ENCODE results near the gene CTNND2.
"Not testable (repeated sequence)": the region's sequence is repeated elsewhere in the genome, so short reads cannot be mapped to it uniquely, and the experiment has no call there.

Gene CTNND2

DNA sequence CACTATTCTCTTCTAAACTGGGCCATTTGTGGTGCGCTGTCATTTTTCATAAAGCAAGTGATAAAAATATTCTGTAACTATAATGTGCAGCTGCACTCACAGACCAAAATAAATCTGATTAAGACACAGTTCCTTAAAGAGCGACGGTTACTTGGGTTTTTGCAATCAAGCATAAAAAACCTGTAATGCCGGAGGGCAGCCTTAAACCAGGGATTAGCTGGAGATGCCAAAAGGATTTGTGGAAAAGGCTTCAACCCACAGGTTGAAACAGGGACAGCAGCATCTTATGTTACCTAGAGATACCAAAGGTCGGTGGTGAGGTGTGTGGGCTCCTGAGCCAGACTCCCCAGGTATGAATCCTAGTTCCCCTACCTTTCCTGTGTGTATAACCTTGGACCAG lies 49.3 kb downstream of the CTNND2 start:
- POLR2A ChIA-PET (ENCODE audit: low non-redundant PET) = no interaction called here
- CTCF ChIA-PET = no interaction called here
- DNase-seq (ENCODE audit: low spot score) = no peak
- no peak overlapping the region for H3K27ac ChIP-seq
- TF ChIP-seq, protein P1, sequence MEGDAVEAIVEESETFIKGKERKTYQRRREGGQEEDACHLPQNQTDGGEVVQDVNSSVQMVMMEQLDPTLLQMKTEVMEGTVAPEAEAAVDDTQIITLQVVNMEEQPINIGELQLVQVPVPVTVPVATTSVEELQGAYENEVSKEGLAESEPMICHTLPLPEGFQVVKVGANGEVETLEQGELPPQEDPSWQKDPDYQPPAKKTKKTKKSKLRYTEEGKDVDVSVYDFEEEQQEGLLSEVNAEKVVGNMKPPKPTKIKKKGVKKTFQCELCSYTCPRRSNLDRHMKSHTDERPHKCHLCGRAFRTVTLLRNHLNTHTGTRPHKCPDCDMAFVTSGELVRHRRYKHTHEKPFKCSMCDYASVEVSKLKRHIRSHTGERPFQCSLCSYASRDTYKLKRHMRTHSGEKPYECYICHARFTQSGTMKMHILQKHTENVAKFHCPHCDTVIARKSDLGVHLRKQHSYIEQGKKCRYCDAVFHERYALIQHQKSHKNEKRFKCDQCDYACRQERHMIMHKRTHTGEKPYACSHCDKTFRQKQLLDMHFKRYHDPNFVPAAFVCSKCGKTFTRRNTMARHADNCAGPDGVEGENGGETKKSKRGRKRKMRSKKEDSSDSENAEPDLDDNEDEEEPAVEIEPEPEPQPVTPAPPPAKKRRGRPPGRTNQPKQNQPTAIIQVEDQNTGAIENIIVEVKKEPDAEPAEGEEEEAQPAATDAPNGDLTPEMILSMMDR (conservative IDR thresholded peaks at IDR 0.05; ENCODE audit: low read depth) = no peak

DNA sequence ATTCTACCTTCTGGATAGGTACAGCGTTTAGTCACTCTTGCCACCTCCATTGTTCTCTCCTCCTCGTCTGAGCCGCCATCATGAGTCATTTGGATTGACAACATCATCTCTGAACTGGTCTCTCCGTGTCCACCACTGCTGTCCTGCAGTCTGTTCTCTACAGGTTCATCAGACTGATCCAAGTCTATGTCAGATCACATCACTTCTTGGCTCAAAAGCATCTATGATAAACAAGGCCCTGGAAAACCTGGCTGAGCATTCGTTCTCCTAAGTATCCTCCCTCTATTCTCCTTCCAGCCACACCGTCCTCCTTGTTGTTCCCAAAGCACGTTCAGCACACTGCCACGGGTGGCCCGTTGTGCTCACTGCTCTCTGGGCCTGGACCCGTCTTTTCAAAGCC lies 50.5 kb downstream of the CTNND2 start:
- ChIA-PET CTCF (no interaction called here), POLR2A (ENCODE audit: low non-redundant PET) (no interaction called here)
- H3K27ac ChIP-seq = no peak overlapping the region
- TF ChIP-seq, protein P1 (conservative IDR thresholded peaks at IDR 0.05; ENCODE audit: low read depth) = no peak
- DNase-seq (ENCODE audit: low spot score) = no peak

DNA sequence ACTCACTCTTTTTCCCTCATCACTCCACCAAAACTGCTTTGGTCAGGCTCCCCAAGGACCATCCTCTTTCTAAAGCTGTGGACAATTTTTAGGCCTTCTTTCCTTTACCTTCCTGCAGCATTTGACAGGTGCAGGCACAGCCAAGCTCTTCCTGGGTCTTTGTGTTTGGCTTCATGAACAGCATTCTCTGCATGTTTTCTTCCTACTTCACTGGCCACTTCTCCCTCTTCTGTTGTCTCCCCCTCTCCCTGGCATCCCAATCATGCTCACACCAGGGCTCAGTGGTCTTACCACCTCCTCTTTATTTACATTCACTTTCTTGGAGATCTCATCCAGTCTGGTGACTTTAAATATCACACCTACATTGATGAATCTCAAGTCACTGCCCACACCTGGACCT lies 51.1 kb downstream of the CTNND2 start:
- H3K27ac ChIP-seq = no peak overlapping the region
- POLR2A ChIA-PET (ENCODE audit: low non-redundant PET) = no interaction called here
- TF ChIP-seq, protein P1 (conservative IDR thresholded peaks at IDR 0.05; ENCODE audit: low read depth) = no peak
- DNase-seq (ENCODE audit: low spot score) = no peak
- CTCF ChIA-PET = no interaction called here

DNA sequence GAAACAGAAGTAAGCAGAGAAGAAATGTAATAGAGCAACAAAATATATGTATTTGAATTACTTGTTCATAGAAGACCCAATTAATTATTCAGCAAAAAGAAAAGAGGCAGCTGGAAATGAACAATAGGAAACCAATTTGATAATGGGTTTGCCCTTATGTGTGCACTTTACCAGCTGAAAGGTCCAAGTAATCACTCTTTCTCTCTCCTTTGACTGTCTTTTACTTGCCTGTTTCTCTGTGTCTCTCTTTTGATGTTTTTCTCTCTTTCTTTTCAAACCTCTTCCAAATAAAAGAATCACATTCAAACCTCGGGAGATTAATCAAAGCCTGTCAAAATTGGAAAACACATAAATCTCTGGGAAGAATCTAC lies 51.5 kb downstream of the CTNND2 start:
- POLR2A ChIA-PET (ENCODE audit: low non-redundant PET) = no interaction called here
- H3K27ac ChIP-seq = no peak overlapping the region
- TF ChIP-seq, protein P1 (conservative IDR thresholded peaks at IDR 0.05; ENCODE audit: low read depth) = no peak
- DNase-seq (ENCODE audit: low spot score) = no peak
- CTCF ChIA-PET = no interaction called here

DNA sequence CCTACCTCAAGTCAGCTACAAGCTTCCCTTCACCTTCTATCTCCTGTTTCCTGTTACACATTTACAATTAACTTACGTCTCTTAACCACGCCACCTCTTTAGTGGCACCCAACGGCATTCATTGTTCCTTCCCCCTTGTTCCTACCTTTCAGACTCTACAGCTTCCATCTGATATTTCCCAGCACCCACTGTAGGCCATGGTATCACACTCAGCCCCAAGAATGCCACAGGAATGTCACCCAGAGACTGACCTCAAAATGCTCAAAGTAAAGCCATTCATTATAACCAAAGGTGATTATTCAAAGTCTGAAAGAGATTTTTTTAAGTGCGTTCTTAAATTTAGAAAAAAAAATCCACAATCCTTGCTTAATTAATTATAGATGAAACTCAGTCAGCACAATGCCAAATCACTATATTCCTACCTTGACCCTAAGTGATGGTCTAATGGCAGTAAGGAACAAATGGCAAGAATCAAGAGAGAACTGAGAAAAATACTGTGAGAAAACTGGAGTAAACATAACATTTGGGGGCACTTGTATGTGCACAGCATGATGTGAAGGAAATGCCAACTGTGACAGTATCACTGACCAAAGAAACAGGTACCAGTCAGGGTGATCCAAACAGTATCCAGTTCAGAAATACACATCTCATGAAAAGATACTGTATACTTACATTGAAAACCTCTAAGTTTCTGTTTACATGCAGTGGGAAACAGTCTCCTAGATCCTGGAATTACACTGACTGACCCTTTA lies 52.1 kb downstream of the CTNND2 start:
- H3K27ac ChIP-seq = no peak overlapping the region
- TF ChIP-seq, protein P1 (conservative IDR thresholded peaks at IDR 0.05; ENCODE audit: low read depth) = no peak
- DNase-seq (ENCODE audit: low spot score) = no peak
- CTCF ChIA-PET = no interaction called here
- POLR2A ChIA-PET (ENCODE audit: low non-redundant PET) = interaction anchor here (0.6 kb wide), 1 partner anchor 158 kb away, joined by 3 read pairs; no protein-coding TSS in a partner anchor

DNA sequence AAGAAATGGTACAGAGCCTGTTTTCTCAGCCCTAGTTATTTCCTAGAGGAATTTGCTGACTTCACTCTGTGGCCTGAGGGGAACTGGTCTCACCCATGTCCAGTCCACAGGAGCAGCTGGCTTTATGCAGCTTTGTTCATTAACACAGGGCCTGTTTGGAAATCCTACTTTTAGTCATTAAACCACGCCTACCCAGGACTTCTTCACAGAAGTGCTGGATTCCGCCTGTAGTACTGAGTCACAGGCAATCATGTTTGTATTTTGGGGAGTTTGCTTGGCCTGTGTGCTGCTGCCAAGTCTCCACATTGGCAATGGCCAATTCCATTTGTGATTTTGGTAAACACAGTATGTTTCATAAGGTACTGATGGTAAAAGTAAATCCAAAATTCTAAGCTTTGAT lies 52.8 kb downstream of the CTNND2 start:
- ChIA-PET POLR2A (ENCODE audit: low non-redundant PET) (interaction anchor here (0.6 kb wide), 1 partner anchor 159 kb away, joined by 3 read pairs; no protein-coding TSS in a partner anchor), CTCF (no interaction called here)
- H3K27ac ChIP-seq = no peak overlapping the region
- DNase-seq (ENCODE audit: low spot score) = peak; percentile 17
- TF ChIP-seq, protein P1 (conservative IDR thresholded peaks at IDR 0.05; ENCODE audit: low read depth) = no peak

DNA sequence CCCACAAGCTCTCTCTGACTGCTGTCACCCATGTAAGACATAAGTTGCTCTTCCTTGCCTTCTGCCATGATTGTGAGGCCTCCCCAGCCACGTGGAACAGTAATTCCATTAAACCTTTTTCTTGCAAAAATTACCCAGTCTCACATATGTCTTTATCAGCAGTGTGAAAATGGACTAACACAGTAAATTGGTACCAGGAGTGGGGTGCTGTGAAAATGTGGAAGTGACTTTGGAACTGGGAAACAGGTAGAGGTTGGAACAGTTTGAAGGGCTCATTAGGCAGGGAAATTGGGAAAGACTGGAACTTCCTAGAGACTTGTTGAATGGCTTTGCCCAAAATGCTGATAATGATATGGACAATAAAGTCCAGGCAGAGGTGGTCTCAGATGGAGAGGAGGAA lies 75.7 kb downstream of the CTNND2 start:
- POLR2A ChIA-PET (ENCODE audit: low non-redundant PET); H3K27ac ChIP-seq; DNase-seq (ENCODE audit: low spot score); CTCF ChIA-PET: not testable (repeated sequence)

All from RWPE1 (cell line).